Smooth muscle cell (in vitro differentiated cells): ENCODE measurements around the gene KRTAP4-5. TPM values are rescaled to one million over a fixed set of nuclear protein-coding genes. Genes with fewer than 3 reads are reported as not detected.

Experiments
- DNase-seq: peaks from one replicate; lab custom pipeline; 2025; ENCODE audit not compliant: unreplicated experiment; lab: John Stamatoyannopoulos, UW
- H2AFZ ChIP-seq: fragments of 200-600 bp; sonication (generic); 2 replicates; pipeline ENCODE4 v1.6.0; 2016; ENCODE audit warnings: antibody characterized with exemption, low read depth, mild to moderate bottlenecking
- H3F3A ChIP-seq: fragments of 200-600 bp; sonication (generic); 2 replicates; pipeline ENCODE4 v1.6.0; 2017; ENCODE audit warnings: antibody characterized with exemption, low read depth
- H3K27ac ChIP-seq: fragments of 200-600 bp; sonication (generic); 2 replicates; pipeline ENCODE4 v1.5.1; 2016; ENCODE audit warnings: low read depth, mild to moderate bottlenecking
- H3K27me3 ChIP-seq: fragments of 200-600 bp; sonication (generic); 2 replicates; pipeline ENCODE4 v1.6.1; 2016; ENCODE audit warnings: low read depth, mild to moderate bottlenecking
- H3K36me3 ChIP-seq: fragments of 200-600 bp; sonication (generic); 2 replicates; pipeline ENCODE4 v1.5.1; 2016; ENCODE audit warnings: low read depth
- H3K4me1 ChIP-seq: fragments of 200-600 bp; sonication (generic); 2 replicates; pipeline ENCODE4 v1.5.1; 2016; ENCODE audit warnings: low read depth
- H3K4me2 ChIP-seq: fragments of 200-600 bp; sonication (generic); 2 replicates; pipeline ENCODE4 v1.6.0; 2016; ENCODE audit warnings: mild to moderate bottlenecking
- H3K4me3 ChIP-seq: fragments of 200-600 bp; sonication (generic); 2 replicates; pipeline ENCODE4 v1.5.1; 2016; ENCODE audit warnings: mild to moderate bottlenecking
- H3K79me2 ChIP-seq: fragments of 200-600 bp; sonication (generic); 2 replicates; pipeline ENCODE4 v1.6.0; 2016; ENCODE audit warnings: low read depth, mild to moderate bottlenecking
- H3K9ac ChIP-seq: fragments of 200-600 bp; sonication (generic); 2 replicates; pipeline ENCODE4 v1.6.0; 2016; ENCODE audit warnings: low read depth
- H3K9me3 ChIP-seq: fragments of 200-600 bp; sonication (generic); replicated peaks from 2 replicates; pipeline ENCODE4 v1.5.1; 2016; ENCODE audit warnings: low read depth
- H4K20me1 ChIP-seq: fragments of 200-600 bp; sonication (generic); 2 replicates; pipeline ENCODE4 v1.6.0; 2016; ENCODE audit warnings: low read depth
- CTCF ChIP-seq: fragments of 200-600 bp; sonication (generic); IDR thresholded peaks from 2 replicates; pipeline ENCODE4 v1.5.1; 2017; ENCODE audit warnings: borderline replicate concordance, mild to moderate bottlenecking, antibody characterized with exemption; ENCODE audit not compliant: insufficient read depth, poor library complexity, severe bottlenecking
- WGBS: methylation state at CpG from one replicate; pipeline ENCODE4 v1.1.7; 2016; ENCODE audit warnings: low lambda C conversion rate; 5-methylcytosine and 5-hydroxymethylcytosine counted together
- polyA plus RNA-seq: library from polyadenylated mRNA; unstranded; fragments of >200 nt; fragmentation: Nextera tagmentation; extraction: Ambion mirVana; gene quantifications from 2 replicates; pipeline ENCODE4 v1.2.1, GENCODE V29; 2016
- total RNA-seq: library from RNA; depleted of rRNA; stranded (reverse); fragments of >200 nt; gene quantifications from 2 replicates; pipeline ENCODE4 v1.2.3, GENCODE V29; 2014

KRTAP4-5 gene
- total and polyA plus RNA-seq, 2 experiments from 2014 or later, result not detected

- H3K9me3 ChIP-seq, result no peaks in the 10 kb centered on the region
- no peak overlapping the region for H3K9ac ChIP-seq
- no peaks in the 10 kb centered on the region for H3K79me2 ChIP-seq
- H3K27me3 ChIP-seq, result no peaks in the 10 kb centered on the region
- H4K20me1 ChIP-seq, result no peaks in the 10 kb centered on the region
- H3K4me2 ChIP-seq, result no peak overlapping the region
- H3K4me3 ChIP-seq, result no peak overlapping the region
- peak overlapping the region; percentile 16 for H3K27ac ChIP-seq
- H2AFZ ChIP-seq, result no peak overlapping the region
- WGBS, result 92% methylated on average over 1 of the region's 1 CpG
- no peaks in the 10 kb centered on the region for H3F3A ChIP-seq
- H3K36me3 ChIP-seq, result no peaks in the 10 kb centered on the region
- DNase-seq, result no peak
- TF ChIP-seq CTCF, result no peak
- no peaks in the 10 kb centered on the region for H3K4me1 ChIP-seq
These were observed 29.4 kb upstream of the KRTAP4-5 start for GRCh38 chr17:41178843-41179616.

GRCh38 chr17:41178341-41178740, 28.7 kb upstream of the KRTAP4-5 start:
- TF ChIP-seq CTCF, result no peak
- no peak overlapping the region for H3K4me3 ChIP-seq
- H3K36me3 ChIP-seq, result no peaks in the 10 kb centered on the region
- no peaks in the 10 kb centered on the region for H4K20me1 ChIP-seq
- no peaks in the 10 kb centered on the region for H3F3A ChIP-seq
- H3K4me2 ChIP-seq, result no peak overlapping the region
- no peak overlapping the region for H2AFZ ChIP-seq
- peak overlapping the region; percentile 16 for H3K27ac ChIP-seq
- 98% methylated on average over 3 of the region's 3 CpGs for WGBS
- H3K4me1 ChIP-seq, result no peaks in the 10 kb centered on the region
- no peak for DNase-seq
- no peaks in the 10 kb centered on the region for H3K79me2 ChIP-seq
- no peak overlapping the region for H3K9ac ChIP-seq
- H3K9me3 ChIP-seq, result no peaks in the 10 kb centered on the region
- H3K27me3 ChIP-seq, result no peaks in the 10 kb centered on the region

- Histone ChIP-seq H3K4me2 (no peak within 1 kb of the TSS), H3K4me3 (no peak within 1 kb of the TSS), H3K4me1 (no peaks in the 10 kb centered on the region), H3K36me3 (no peaks in the 10 kb centered on the region), H3K9ac (no peak within 1 kb of the TSS), H3K27me3 (no peaks in the 10 kb centered on the region), H2AFZ (no peak within 1 kb of the TSS), H3K9me3 (no peaks in the 10 kb centered on the region), H3K79me2 (no peaks in the 10 kb centered on the region), H4K20me1 (no peaks in the 10 kb centered on the region), H3K27ac (peak within 1 kb of the TSS; percentile 16), H3F3A (no peaks in the 10 kb centered on the region)
- DNase-seq, result no peak
- whole genome bisulfite sequencing, result 98% methylated on average over 7 of the region's 7 CpGs
- TF ChIP-seq CTCF, result no peak
These were observed 28.2 kb upstream of the KRTAP4-5 start, which contains the start of gene KRTAP4-2 for GRCh38 chr17:41177727-41178271. TSS of gene KRTAP4-2 (minus strand) at chr17:41178221. CDS start at chr17:41178164, 57 bp downstream.
